H1 (cell line): Measurements from ENCODE around the gene F11.

Experiments
- ASH2L ChIP-seq: fragments of 200-600, 300-600 bp; sonication (generic); IDR thresholded peaks from one replicate; pipeline ENCODE4 v1.7.1; 2017; ENCODE audit warnings: low read length
- POLR2A ChIP-seq, 2 experiments: IDR thresholded peaks; 1 replicate in 1 of 2; 2 replicates in 1 of 2; pipeline ENCODE4 v1.6.1; 2011; ENCODE audit warnings: low read depth in 2 of 2, low read length in 2 of 2, mild to moderate bottlenecking in 2 of 2; ENCODE audit errors: control extremely low read depth in 1 of 2
- RFX5 ChIP-seq: IDR thresholded peaks from 2 replicates; pipeline ENCODE4 v1.6.1; 2011; ENCODE audit warnings: low read depth, low read length, improper control_type of control experiment, borderline replicate concordance

GRCh38 chr4:186227221-186227620 lies 38.8 kb upstream of the F11 start, which contains the start of gene KLKB1:
- TF ChIP-seq ASH2L, result no peak
- TF ChIP-seq POLR2A (IDR thresholded peaks at IDR 0.05; ENCODE audit: control extremely low read depth in 1 of 2, low read depth in 2 of 2, low read length in 2 of 2), result no peak
- no peak for TF ChIP-seq RFX5
